ENCODE data around the gene EFCAB6.

DNA sequence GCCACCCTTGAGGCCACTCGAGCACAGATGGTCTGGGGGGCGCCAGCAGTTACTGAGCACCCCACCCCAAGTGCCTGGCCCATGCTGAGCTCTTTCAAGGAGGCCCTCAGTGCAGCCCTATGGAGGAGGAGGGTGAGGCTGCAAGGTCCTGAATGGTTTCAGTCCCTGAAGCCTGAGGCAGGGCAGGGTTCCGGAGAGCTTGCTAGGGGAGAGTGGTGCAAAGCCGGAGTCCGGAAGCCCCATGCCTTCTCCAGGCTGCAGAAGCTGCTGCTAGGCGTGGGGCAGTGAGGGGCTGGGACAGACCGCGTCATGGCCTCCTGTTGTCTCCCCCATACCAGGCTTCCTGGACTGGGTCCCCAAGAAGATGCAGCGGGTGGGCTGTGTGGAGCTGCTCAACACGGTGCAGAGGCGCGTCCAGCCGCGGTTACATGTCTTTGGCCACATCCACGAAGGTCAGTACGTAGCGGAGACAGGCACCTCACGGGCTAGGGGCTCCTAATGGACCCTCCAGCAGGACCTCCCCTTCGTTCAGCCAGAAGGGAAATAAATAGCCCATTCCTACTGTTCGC is 309.7 kb downstream of the EFCAB6 start:
- TF ChIP-seq POLR2A (IDR thresholded peaks at IDR 0.05) = no peak
- TF ChIP-seq, protein P1, sequence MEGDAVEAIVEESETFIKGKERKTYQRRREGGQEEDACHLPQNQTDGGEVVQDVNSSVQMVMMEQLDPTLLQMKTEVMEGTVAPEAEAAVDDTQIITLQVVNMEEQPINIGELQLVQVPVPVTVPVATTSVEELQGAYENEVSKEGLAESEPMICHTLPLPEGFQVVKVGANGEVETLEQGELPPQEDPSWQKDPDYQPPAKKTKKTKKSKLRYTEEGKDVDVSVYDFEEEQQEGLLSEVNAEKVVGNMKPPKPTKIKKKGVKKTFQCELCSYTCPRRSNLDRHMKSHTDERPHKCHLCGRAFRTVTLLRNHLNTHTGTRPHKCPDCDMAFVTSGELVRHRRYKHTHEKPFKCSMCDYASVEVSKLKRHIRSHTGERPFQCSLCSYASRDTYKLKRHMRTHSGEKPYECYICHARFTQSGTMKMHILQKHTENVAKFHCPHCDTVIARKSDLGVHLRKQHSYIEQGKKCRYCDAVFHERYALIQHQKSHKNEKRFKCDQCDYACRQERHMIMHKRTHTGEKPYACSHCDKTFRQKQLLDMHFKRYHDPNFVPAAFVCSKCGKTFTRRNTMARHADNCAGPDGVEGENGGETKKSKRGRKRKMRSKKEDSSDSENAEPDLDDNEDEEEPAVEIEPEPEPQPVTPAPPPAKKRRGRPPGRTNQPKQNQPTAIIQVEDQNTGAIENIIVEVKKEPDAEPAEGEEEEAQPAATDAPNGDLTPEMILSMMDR (IDR thresholded peaks at IDR 0.05) = no peak

Data from right lobe of liver (tissue), 4 donors.